LNCaP clone FGC (cell line): ENCODE results near the gene TGFA.

Experiments
- DNase-seq: peaks from one replicate; pipeline ENCODE4 v3.0.0-alpha.2; 2011; ENCODE audit warnings: low read depth
- H3K4me3 ChIP-seq: 2 replicates; pipeline ENCODE4 v1.5.1; 2011; ENCODE audit warnings: mild to moderate bottlenecking, low read depth, low read length, control low read depth
- TF ChIP-seq, protein P1 (sequence below): IDR thresholded peaks from 2 replicates; pipeline ENCODE4 v1.5.1; 2012; ENCODE audit warnings: mild to moderate bottlenecking; ENCODE audit not compliant: control insufficient read depth, insufficient read depth; ENCODE audit errors: extremely low read depth

The TGFA gene

DNA sequence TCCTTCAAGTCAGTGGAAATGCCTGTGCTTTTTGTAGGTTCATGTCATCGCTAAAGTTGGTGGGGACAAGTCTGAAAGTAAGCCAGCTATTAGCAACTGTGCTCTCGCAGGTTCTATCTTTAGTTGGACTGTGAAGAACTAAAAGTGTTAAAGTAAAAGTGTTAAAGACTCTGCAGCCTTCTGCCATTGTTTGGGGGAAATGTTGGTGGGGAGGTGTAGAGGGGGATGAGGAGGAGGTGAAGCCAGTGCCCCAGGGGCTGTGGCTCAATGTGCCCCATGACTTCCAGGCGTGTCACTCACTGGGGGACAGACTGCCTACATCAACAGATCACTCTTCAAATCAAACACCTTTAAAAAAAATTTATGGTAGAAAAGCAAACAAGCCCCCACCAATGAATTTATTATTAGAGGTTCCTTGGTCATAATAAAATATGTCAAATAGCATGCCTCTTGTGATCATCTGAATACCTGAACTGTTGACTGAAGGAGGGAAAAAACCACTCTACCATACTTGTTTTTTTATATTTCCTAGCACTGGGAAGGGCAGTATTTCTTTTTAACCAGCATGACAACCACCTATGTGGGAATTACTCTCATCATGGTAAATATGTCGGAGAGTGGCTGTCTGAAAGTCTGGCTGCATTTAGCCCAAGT lies 19.3 kb downstream of the TGFA start:
- TF ChIP-seq, protein P1, sequence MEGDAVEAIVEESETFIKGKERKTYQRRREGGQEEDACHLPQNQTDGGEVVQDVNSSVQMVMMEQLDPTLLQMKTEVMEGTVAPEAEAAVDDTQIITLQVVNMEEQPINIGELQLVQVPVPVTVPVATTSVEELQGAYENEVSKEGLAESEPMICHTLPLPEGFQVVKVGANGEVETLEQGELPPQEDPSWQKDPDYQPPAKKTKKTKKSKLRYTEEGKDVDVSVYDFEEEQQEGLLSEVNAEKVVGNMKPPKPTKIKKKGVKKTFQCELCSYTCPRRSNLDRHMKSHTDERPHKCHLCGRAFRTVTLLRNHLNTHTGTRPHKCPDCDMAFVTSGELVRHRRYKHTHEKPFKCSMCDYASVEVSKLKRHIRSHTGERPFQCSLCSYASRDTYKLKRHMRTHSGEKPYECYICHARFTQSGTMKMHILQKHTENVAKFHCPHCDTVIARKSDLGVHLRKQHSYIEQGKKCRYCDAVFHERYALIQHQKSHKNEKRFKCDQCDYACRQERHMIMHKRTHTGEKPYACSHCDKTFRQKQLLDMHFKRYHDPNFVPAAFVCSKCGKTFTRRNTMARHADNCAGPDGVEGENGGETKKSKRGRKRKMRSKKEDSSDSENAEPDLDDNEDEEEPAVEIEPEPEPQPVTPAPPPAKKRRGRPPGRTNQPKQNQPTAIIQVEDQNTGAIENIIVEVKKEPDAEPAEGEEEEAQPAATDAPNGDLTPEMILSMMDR: no peak
- no peak for DNase-seq
- H3K4me3 ChIP-seq: no peak overlapping the region

DNA sequence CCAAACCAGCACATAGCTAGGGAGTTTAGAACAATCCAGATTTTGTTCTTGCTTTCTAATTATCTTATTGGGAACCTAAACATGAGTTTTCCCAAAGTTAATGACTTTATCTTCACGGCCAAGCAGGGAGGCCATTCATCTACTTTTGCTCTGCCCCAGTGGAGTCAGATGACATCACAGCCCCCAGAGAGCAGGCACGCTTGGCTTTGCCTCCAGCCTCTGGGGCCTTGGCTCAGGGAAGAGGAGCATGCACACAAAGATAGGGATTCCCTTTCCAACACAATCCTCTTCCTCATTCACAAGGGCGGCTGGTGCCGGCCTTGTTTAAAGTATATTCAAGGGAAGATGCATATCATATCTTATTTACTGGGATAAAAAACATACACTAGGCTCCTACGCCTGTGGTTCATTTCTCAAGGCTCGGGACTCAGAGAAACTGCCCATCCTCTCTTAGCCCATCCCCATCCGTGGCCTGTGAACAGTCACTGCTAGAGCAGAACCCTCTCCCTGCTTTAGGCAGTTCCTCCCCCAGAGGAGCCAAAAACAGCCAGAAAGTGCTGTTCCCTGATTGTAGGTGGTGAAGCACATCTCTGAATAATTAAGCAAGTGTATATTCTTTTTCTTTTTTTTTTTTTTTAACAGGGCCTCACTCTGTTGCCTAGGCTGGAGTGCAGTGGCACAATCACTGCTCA lies 21.2 kb downstream of the TGFA start:
- no peak for DNase-seq
- no peak overlapping the region for H3K4me3 ChIP-seq
- TF ChIP-seq, protein P1: no peak

DNA sequence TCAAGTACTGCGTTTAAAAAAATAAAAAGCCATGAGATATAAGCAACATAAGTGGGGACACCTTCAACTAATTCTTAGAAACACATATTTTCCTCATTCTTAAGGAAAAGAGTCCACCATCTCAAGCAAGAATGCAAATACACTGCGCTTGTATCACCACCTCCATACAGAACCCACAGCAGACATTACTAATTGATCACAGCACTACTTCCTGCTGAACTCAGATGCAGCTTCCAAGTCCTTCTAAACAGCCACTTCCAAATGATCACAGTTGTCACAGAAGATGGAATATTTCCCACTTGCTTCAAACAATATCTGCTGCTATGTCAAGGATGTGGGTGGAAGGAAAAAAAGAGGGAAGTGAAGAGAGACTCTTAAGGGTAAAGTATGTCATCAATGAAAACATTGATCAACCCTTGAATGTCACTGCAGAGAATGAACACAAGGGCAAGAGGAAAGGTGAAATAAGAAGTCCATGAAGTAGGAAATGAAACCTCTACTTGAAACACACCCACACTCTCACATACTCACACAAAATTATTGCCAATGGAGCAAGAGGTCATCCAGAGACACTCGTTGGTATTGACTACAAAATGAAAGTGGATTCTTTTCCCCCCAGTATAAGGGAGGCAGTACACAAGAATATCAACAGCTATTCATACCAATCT lies 22.1 kb downstream of the TGFA start:
- TF ChIP-seq, protein P1: no peak
- no peak overlapping the region for H3K4me3 ChIP-seq
- DNase-seq: no peak

DNA sequence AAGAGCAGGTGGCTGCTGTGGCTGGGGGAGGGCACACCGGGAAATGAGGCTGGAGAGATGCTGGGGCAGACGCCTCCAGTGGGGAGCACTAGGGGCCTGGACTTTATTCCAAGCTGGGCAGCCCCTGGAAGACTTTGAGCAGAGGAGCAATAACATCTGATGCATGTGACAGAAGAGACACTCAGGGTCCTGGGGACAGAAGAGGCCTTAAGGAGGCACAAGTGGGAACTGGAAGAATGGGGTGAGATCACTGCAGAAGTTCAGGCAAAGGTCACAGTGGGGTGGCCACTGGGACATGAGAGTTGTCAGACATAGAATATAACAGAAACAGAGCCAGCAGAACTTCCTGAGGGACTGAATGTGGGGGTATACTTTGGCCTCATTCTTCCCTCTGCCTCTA lies 24.0 kb downstream of the TGFA start:
- TF ChIP-seq, protein P1: no peak
- H3K4me3 ChIP-seq: no peak overlapping the region
- no peak for DNase-seq

DNA sequence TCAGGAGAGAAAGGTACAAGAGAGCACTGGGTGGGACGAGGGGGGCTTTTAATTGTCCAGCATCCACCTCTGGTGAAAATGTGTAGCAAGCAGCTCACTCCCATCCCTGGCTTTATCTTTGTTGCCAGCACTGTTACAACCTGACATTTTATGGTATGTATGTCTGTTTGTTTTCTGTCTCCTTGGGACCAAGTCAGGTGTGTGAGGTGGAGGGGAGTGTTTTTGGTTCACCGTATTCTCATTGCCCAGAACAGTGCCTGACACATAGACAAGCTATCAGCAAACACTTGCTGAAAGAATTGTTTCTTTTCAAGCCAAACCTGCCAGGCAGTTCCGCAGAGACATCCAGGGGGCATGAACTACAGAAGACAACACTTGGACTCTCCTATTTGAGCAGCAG lies 24.7 kb downstream of the TGFA start:
- H3K4me3 ChIP-seq: no peak overlapping the region
- DNase-seq: no peak
- TF ChIP-seq, protein P1: no peak

DNA sequence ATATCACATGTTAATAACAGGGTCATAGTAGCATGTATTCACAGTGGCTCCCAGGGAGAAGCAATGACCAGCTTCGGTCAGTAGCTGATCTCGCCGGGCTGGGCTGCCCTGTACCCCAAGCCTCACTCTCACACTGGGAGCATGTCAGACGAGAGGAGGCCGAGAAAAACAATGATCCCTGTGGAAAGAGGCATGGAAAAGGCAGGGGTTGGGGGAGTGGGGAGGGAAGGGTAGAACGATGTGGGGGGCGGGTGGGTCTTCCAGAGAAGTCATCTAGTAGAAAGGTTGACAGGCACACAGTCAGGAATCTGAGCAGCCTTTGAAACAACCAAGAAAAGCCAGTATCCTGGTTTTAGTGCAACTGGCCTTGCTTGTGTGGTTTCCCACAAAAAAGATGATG lies 25.4 kb downstream of the TGFA start:
- no peak overlapping the region for H3K4me3 ChIP-seq
- DNase-seq: no peak
- TF ChIP-seq, protein P1: no peak
